Stimulated activated CD8-positive, alpha-beta memory T cell treated with anti-CD3 and anti-CD28 coated beads, Interleukin-4, amount 100 ng/mL, for 48 hours (primary cell): ENCODE data around the gene THAP4.
A peak's percentile ranks its signal among the peaks of the same experiment; 100 is the strongest.

Experiments used
- DNase-seq: peaks from one replicate; pipeline ENCODE4 v3.0.0-alpha.2; 2020

Gene THAP4

GRCh38 chr2:241561832-241562231 lies 75.1 kb downstream of the THAP4 start:
- no peak for DNase-seq

DNA sequence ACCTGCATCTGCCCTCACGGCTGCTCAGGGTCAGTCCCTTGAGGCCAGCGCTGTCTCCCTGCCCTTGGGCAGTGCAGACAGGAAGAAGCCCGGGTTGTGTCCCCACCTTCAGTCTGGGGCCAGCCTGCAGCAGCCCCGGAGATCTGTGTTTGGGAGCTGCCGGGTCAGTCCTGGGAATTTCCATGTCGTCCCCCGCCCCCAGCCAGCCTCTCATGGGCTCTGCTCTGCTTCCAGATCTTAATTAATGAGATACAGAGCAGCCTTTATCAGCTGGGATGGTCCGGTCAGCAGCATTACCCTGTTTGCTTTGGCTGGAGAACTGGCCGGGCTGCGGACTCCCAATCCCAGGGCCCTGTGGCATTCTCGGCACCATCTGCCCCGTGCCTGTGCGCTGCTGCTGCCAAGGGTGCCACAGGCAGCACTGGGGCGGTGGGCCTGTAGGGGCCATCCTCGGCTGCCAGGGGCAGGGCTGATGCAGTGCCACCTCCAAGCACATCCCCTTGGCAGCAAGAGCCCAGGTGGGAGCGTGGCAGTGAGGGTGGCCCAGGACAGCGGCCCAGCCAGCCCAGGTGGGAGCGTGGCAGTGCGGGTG lies 76.0 kb downstream of the THAP4 start:
- DNase-seq = no peak

GRCh38 chr2:241560162-241560882 lies 76.6 kb downstream of the THAP4 start:
- no peak for DNase-seq

DNA sequence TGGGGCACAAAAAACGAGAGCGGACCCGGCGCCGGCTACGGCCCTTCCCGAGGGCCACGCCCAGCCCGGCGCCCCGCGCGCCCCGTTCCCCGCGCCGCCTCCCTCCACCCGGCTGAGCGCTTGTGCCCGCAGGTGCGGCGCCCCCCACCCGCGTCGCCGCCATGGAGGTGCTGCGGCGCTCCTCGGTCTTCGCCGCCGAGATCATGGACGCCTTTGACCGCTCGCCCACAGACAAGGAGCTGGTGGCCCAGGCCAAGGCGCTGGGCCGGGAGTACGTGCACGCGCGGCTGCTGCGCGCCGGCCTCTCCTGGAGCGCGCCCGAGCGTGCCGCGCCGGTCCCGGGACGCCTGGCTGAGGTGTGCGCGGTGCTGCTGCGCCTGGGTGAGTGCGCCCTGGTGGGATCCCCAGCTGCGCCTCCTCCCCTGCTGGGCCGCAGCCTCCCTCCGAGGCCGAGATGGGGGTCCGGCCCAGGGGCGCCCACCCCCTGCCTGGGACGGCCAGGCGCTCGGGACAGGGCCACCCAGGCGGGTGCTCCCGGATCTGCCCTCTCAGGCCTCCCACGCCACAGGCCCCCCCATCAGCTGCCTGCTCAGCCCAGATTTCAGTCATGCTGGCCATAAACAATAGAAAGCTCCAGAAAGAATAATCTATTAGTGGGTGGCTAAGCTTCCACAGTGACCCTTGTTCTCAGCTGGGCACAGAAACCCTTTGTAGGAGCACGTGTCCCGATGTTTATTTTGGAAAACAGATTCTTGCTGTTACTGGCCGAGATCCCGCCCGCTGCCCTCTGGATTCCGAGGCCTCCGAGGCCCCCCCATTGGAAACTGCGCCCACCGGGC lies 77.4 kb downstream of the THAP4 start:
- DNase-seq = no peak

DNA sequence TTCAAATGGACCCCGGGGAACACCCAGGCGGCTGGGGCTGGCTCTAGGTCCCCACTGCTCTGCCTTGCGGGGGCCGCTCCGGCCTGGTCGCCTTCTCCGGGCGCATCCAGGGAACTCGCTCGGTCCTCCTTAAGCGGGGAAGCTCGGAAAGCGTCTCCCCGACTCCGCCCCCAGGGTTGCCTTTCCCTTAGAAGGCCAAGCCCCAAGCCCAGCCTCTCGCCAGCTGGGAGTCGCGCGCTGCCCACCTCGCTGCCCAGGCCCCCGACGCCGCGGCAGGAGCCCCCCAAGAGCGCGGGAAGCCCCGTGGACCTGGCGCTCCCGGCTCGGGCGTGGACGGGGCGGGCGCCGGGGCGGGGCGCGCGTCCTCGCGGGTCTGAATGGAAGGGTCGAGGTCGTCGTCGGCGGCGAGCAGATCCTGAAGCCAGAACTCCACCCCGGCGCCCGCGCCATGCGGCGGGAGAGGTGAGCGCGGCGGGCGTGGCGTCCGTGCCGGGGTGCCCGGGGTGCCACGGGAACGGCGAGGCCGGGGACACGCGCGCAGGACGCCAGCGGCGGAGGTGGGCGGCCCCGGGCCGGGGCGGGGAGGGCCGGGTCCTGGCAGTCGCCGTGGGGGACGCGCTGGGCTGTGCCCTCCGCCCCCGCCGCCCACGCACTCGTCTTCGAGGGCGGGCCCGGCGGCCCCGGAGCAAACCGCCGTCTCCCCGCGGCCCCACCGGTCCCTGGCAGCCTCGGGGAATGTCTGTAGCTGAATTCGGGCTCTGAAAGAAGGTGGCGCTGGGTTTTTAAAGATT lies 78.2 kb downstream of the THAP4 start, which contains the start of gene BOK:
BOK (plus strand) TSS at position 214 of the 791 bp plus-strand sequence. CDS start 739 bp downstream, outside the sequence.
- DNase-seq = peak; percentile 30

- DNase-seq = no peak
Observed at GRCh38 chr2:241556746-241557145, 80.2 kb downstream of the THAP4 start.

DNA sequence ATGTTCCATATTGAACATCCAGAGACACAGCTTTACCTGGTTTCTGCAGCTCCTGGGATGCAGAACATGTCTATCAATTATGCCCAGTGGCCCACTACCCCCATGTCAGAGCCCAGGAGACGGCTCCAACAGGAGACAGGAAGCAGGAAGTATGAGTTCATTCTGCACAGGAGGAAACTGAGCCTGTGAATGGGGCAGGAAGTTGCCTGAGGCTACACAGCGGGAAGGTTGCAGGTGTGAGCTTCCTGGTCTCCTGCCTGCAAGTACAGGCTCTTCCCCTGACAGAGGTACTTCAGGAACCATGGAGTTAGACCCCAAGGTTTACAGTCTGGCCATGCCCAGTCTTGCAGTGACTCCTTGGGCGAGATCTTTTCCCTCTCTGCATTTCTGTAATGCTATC lies 81.2 kb downstream of the THAP4 start:
- no peak for DNase-seq

- DNase-seq = no peak
Observed at GRCh38 chr2:241554610-241555322, 82.2 kb downstream of the THAP4 start.

GRCh38 chr2:241553981-241554380 lies 83.0 kb downstream of the THAP4 start:
- DNase-seq = no peak

GRCh38 chr2:241553512-241553830 lies 83.5 kb downstream of the THAP4 start:
- DNase-seq = no peak

DNA sequence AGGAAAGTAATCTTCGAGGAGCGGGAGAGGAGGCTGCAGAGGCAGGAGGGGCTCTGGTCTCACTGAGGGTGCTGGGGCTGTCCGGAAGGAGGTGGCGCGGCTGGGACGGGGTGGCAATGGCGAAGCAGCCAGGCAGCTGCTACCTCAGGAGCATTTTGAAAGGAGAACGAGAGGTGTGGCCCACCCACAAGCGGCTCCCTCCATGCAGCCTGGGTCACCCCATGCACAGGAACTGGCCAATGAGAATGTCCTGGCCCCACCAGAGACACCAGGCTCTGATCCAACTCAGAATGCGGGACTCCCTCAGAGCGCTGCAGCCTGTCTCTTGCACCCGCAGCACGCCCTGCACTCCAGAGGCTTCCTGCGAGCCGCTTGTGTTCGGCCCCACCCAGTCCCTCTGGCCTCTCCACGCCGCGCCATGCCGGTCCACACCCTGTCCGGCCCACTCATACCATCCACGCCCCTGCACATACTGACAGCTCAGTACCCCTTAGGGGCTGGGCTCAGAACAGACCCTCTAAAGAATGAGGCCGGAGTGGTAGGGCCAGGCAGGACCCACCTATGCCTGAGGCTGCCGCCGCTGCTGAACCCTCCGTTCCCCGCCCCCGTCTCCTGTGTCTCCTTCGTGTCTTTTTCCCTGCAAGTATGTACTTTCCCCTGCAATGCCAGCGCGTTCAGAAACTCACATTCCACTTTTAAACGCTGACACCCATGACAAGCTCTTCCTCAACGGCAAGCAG lies 84.8 kb downstream of the THAP4 start:
- DNase-seq = no peak

DNA sequence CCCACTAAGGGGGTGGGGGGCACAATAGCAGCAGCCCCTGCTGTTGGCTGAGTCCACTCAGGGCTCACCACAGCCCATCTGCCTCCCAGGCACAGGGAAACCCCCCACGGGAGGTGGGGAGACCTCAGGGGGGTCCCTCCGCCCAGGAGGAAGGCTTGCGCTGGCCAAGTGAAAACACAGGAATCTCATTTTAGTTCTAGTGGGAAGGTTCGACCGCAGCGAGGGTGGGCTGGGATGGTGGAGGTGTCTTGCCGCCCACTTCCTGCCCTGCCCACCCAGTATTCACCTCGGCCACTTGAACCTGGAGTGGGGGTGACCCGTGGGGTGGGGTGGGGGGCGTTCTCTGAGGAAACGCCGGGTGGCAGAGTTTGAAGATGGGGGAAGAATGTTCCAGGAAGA lies 85.4 kb downstream of the THAP4 start:
- DNase-seq = no peak

GRCh38 chr2:241550616-241551580 lies 86.1 kb downstream of the THAP4 start:
- DNase-seq = no peak

GRCh38 chr2:241548451-241548835 lies 88.5 kb downstream of the THAP4 start:
- no peak for DNase-seq

GRCh38 chr2:241547781-241548450 lies 89.0 kb downstream of the THAP4 start:
- no peak for DNase-seq

GRCh38 chr2:241546771-241547498 lies 90.0 kb downstream of the THAP4 start:
- DNase-seq = no peak

- no peak for DNase-seq
Observed at GRCh38 chr2:241545523-241546473, 91.2 kb downstream of the THAP4 start.

- DNase-seq = no peak
Observed at GRCh38 chr2:241545106-241545505, 91.9 kb downstream of the THAP4 start.
